Measurements from ENCODE around the gene ADGRA1.

The ADGRA1 gene

GRCh38 chr10:133114726-133115452 is 27.2 kb downstream of the ADGRA1 start:
- no peak for DNase-seq

- no peak for DNase-seq
Observed at GRCh38 chr10:133115453-133115842, 27.7 kb downstream of the ADGRA1 start.

- no peak for DNase-seq
Observed at GRCh38 chr10:133115976-133116375, 28.3 kb downstream of the ADGRA1 start.

GRCh38 chr10:133116455-133116854 is 28.7 kb downstream of the ADGRA1 start:
- DNase-seq = no peak

- DNase-seq = no peak
Observed at GRCh38 chr10:133117036-133117687, 29.4 kb downstream of the ADGRA1 start.

- DNase-seq = no peak
Observed at GRCh38 chr10:133117688-133118071, 30.0 kb downstream of the ADGRA1 start.

GRCh38 chr10:133121479-133121878 is 33.8 kb downstream of the ADGRA1 start:
- DNase-seq = no peak

- DNase-seq = no peak
Observed at GRCh38 chr10:133122171-133122935, 34.6 kb downstream of the ADGRA1 start.

- DNase-seq = no peak
Observed at GRCh38 chr10:133123050-133123745, 35.5 kb downstream of the ADGRA1 start.

GRCh38 chr10:133123746-133124356 is 36.1 kb downstream of the ADGRA1 start:
- DNase-seq = no peak

- no peak for DNase-seq
Observed at GRCh38 chr10:133124357-133125211, 36.9 kb downstream of the ADGRA1 start.

- DNase-seq = no peak
Observed at GRCh38 chr10:133125901-133126300, 38.2 kb downstream of the ADGRA1 start.

GRCh38 chr10:133126431-133127290 is 38.9 kb downstream of the ADGRA1 start:
- no peak for DNase-seq

- peak; percentile 25 for DNase-seq
Observed at GRCh38 chr10:133127291-133128125, 39.8 kb downstream of the ADGRA1 start.

GRCh38 chr10:133128126-133129070 is 40.7 kb downstream of the ADGRA1 start:
- DNase-seq = no peak

GRCh38 chr10:133129071-133129858 is 41.5 kb downstream of the ADGRA1 start:
- DNase-seq = no peak

- DNase-seq = no peak
Observed at GRCh38 chr10:133129859-133130495, 42.3 kb downstream of the ADGRA1 start.

Measured in T-helper 9 cell (primary cell).